Erythroblast (primary cell): ENCODE results near the gene CAMKMT.

Experiments
- GATA1 ChIP-seq: IDR thresholded peaks from 2 replicates; pipeline ENCODE4 v1.6.1; 2011; ENCODE audit warnings: low read depth, mild to moderate bottlenecking, control low read depth, low read length, moderate library complexity
- POLR2A ChIP-seq: IDR thresholded peaks from 2 replicates; pipeline ENCODE4 v1.6.1; 2011; ENCODE audit warnings: mild to moderate bottlenecking, low read length

- TF ChIP-seq POLR2A (no peak), GATA1 (no peak)
Observed at GRCh38 chr2:44526352-44526751, 164.6 kb downstream of the CAMKMT start.
